ENCODE data around the gene MYF5.

Gene MYF5

GRCh38 chr12:80708259-80708974 lies 8.3 kb upstream of the MYF5 start:
- no peak for DNase-seq

- DNase-seq, result no peak
These were observed 7.8 kb upstream of the MYF5 start for GRCh38 chr12:80708975-80709328.

GRCh38 chr12:80709811-80710726 lies 6.6 kb upstream of the MYF5 start:
- no peak for DNase-seq

GRCh38 chr12:80710727-80711449 lies 5.8 kb upstream of the MYF5 start:
- DNase-seq, result no peak

DNA sequence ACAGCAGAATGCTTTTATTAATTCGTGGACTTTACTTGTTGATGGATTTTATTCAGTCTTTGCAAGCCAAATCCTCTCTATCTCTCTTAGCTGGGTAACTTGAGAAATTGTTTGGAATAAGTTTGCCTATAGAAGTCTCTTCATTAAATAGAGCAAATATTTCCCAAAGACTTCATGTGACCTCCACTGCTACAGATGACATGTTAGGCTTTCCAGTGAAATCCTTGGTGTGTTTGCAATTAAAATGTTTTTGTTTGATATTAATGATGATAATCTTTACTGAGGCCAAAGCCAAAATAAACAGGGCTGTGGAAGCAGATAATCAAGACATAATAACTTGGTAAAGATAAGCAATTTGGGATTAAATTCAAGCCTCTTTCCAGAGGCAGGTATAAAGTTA lies 4.8 kb upstream of the MYF5 start:
- DNase-seq, result no peak

- DNase-seq, result no peak
These were observed 3.8 kb upstream of the MYF5 start for GRCh38 chr12:80712866-80713265.

DNA sequence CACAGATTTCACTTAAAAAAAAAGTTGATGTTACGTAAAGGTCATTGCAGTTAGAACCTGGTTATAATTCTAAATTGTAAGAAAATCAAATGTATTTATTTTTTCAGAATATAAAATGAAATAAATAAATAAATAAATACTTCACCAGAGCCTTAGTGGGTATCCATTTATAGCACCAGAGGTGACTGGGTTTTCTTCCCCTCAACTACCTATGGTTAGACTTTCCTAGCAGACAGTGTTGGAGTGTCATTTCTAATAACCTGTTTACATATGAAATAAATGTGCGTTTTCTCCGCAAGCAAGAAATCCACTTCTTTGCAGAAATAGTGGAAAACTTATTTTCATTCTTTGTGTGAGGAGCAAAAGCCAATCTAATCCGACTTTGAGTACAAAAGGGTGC lies 3.3 kb upstream of the MYF5 start:
- no peak for DNase-seq

- DNase-seq, result no peak
These were observed 2.7 kb upstream of the MYF5 start for GRCh38 chr12:80714055-80714454.

- no peak for DNase-seq
These were observed 1.9 kb upstream of the MYF5 start for GRCh38 chr12:80714846-80715245.

- DNase-seq, result no peak
These were observed 931 bp upstream of the MYF5 start for GRCh38 chr12:80715713-80716249.

- DNase-seq, result no peak
These were observed 1.1 kb downstream of the MYF5 start for GRCh38 chr12:80717856-80718255.

GRCh38 chr12:80720516-80720915 lies 3.8 kb downstream of the MYF5 start:
- no peak for DNase-seq

DNA sequence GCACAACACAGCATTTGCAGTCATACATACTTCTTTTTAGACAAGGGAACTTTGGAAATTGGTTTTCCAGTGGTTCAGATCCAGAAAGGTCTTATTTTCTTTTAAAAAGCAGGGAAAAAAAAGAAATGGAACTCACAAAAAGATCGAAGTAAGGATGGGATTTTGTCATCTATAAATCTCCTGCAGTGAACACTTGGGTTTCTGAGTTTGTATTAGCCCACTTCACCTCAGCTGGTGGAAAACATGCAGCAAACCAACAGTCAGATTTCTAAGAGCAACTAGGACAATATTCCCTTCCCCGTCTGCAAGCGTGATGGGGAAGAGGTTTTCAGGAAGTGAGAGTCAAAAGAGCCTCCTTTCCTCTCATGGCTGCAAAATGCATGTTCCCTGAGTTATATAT lies 4.6 kb downstream of the MYF5 start:
- no peak for DNase-seq

- DNase-seq, result no peak
These were observed 29.3 kb downstream of the MYF5 start for GRCh38 chr12:80745851-80746505.

- no peak for DNase-seq
These were observed 31.1 kb downstream of the MYF5 start for GRCh38 chr12:80747800-80748199.

DNA sequence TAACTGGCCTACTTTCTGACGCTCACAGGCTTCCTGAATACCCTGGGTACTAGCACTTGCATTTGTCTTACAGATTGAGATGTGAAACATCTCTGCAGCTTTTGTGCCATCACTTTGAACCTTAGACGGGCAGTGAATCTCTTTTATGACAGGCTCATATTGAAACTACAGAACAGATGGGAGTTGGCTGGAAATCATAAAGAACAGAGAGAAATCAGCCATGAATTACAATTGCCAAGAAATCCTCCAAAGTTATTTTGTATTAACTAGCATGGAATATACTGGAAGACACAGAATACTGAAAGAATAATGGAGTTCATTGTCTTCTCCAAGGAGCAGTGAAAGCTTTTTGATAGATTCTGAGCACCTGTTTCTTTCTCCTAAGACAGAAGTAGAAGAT lies 32.7 kb downstream of the MYF5 start:
- DNase-seq, result no peak

GRCh38 chr12:80752464-80752863 lies 35.8 kb downstream of the MYF5 start:
- no peak for DNase-seq

DNA sequence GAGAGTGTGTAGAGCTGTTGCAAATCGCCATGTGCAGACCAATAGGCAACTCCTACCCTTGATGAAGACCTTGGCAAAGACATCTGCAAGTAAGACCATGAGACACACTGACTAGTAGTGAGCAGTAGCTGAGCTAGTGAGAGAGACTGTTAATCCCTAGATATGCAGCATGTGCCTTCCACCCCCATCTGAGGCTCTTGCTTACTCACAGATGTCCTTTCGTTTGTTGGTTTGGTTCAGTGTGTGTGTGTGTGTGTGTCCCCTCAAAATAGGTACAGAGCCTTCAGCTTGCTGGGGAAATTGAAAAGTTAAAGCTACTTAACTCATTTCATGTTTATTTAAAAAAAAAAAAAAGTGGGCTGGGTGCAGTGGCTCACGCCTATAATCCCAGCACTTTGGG lies 37.6 kb downstream of the MYF5 start:
- no peak for DNase-seq

GRCh38 chr12:80756875-80757274 lies 40.2 kb downstream of the MYF5 start:
- DNase-seq, result no peak

- DNase-seq, result no peak
These were observed 45.1 kb downstream of the MYF5 start for GRCh38 chr12:80761838-80762237.

GRCh38 chr12:80763874-80764273 lies 47.2 kb downstream of the MYF5 start:
- DNase-seq, result peak; percentile 28

GRCh38 chr12:80766210-80766609 lies 49.5 kb downstream of the MYF5 start:
- no peak for DNase-seq

- peak; percentile 90 for DNase-seq
These were observed 50.2 kb downstream of the MYF5 start for GRCh38 chr12:80766897-80767296.
